Stimulated activated CD4-positive, alpha-beta T cell treated with anti-CD3 and anti-CD28 coated beads, Interleukin-4, amount 100 ng/mL, for 4 hours (primary cell): ENCODE measurements around the gene RAB8B.
"Not testable (repeated sequence)": the region's sequence is repeated elsewhere in the genome, so short reads cannot be mapped to it uniquely, and the experiment has no call there.

Experiments
- DNase-seq, 2 experiments: peaks; one replicate each; pipeline ENCODE4 v3.0.0-alpha.2; 2020

The RAB8B gene

DNA sequence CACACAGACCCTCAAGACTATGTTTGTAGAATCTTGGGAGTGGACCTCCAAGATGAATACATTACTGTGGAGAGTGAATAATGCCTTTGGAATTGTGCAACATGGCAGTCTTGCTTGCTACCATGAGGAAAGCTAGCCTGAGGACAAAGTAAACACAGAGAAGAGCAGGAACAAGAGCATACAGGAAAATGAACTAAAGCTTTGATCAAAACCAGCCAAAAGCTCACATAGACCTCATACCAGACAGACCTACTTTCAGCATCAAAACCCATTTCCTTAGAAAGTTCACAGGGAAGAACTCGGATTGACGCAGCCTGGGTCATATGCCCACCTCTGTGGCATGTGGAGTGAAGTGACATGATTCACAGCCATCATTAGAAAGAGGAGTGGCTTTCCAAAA, 3.3 kb upstream of the RAB8B start:
- no peak for DNase-seq

DNA sequence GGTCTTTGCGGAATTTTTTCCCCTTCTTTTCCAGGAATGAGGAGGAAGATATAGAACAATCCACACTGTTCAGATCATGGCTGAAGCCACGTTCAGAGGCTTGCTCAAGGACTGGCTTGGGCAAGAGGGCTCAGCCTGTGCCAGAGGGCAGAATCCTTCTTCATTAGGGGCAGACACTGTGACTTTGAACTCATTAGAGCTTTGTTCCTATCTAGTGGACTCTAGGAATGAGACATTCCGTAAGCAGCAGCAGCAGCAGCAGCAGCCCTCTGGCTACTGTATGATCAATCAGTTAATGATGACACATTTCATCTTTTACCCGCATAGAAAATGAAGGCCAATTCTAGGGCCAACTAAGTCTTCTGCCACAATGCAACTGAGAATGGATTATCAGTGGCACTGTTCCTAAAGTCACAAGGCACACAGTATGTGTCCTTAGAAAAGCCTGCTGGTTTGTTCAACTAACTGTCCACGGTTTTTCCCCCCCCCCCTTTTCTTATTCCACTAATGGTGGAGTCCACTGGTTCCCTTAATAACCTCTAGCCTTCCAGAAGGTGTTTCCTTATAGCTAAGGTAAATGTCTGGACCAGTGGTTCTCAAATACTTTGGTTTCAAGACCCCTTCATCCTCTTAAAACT, 1.7 kb upstream of the RAB8B start:
- no peak for DNase-seq

GRCh38 chr15:63188247-63188925, 1.0 kb upstream of the RAB8B start:
- DNase-seq = no peak

GRCh38 chr15:63189941-63190768, 749 bp downstream of the RAB8B start:
- no peak for DNase-seq

GRCh38 chr15:63190769-63191649, 1.6 kb downstream of the RAB8B start:
- no peak for DNase-seq

DNA sequence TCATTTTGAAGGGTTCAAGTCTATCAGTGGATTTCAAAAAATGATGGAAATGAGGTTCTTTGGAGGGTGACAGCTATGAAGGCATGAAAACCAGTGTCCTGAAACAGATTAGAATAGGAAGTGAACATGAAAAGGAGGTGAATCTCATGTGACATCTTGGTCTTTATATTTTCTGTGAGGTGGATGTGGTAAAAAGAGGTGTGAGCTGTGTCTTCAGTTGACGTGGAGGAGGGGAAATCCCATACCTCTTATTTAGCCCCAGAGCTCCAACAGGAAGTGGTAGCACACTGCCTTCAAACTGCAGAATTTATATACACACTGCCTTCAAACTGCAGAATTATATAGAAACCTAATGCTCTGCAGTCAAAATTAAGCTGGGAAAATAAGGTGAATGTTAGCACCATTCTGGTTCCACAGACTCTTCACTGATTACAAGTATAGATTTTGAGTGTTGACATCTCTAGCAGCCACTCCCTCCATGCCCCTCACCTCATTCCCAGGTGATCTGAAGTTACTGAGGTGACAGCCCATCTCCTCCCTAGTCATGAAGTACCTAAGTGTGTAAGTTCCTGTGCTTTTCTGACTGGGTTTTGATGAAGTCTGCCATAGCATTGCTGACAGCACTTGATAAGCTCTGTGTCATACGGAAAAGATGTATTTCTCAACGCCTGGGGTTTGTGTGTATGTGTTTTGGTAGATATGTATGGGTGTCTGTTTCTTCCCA, 2.7 kb downstream of the RAB8B start:
- DNase-seq = peak in 1 of 2 experiments; percentile 62

DNA sequence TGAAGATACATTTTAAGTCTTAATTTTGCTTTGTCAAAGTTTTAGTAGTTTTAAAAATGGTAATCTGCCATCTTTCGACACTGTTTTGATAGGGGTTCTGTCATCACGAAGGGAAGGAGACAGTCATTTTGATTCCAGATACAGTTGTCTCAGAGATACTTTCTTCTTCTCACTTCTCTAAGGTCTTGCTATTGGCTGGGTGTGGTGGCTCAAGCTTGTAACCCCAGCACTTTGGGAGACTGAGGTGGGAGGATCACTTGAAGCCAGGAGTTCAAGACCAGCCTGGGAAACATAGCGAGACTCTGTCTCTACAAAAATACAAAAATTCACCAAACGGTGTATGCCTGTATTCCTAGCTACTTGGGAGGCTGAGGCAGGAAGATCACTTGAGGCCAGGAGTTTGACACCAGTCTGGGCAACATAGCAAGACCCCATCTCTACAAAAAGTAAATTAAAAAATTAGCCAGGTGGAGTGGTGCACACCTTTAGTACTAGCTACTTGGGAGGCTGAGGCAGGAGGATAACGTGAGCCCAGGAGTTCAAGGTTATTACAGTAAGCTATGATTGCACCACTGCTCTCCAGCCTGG, 3.3 kb downstream of the RAB8B start:
- DNase-seq = no peak

- DNase-seq = no peak
These were observed 4.9 kb downstream of the RAB8B start for GRCh38 chr15:63194302-63194701.

DNA sequence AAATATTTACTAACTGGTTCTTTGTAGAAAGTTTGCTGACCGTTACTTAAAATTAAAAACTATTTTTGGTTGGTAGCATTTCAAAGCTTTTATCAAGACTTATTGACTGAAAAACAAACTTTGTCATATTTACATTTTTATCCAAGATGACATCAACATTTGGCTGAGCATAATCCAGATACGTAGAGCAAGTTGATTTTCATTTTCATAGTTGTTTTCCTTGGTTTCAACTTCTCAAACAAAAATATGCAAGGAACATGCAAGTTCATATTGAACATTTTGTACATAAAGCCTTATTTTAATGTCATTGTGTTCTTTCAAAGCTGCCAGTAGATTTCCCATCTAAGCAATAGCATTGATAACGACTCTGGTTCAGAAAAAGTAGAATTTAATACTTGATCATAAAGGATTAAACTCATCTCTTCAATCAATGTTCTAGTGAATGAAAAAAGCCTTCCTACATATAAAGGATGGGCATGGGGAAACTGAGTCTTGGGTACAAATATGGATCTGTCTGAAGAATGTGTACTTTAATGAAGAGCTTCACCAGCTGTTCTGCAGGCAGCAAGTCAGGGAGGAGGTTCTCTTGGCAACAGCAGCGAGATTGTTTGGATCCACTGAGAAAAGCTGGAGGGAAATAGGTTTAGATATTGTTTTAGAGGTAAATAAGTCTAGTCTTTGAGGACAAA, 5.6 kb downstream of the RAB8B start:
- no peak for DNase-seq

- DNase-seq = no peak
These were observed 6.2 kb downstream of the RAB8B start for GRCh38 chr15:63195569-63196015.

- no peak for DNase-seq
These were observed 7.4 kb downstream of the RAB8B start for GRCh38 chr15:63196842-63197241.

DNA sequence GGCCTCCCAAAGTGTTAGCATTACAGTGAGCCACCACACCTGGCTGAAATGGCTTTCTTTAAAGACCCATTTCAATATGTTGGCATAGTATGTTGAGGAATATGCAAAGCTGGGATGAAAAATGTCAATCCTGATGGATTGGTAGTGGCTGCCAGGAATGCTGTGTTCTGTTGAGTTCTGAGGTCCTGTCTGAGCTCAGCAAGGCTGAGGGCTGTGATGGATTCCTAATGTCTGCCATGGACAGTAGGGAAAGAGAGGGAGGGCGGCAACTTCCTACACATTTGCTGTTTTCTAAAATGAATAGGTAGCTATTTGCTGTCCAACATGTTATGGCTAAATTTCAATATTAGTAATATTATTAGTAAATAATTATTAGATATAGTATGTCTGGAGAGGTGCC, 8.2 kb downstream of the RAB8B start:
- no peak for DNase-seq

DNA sequence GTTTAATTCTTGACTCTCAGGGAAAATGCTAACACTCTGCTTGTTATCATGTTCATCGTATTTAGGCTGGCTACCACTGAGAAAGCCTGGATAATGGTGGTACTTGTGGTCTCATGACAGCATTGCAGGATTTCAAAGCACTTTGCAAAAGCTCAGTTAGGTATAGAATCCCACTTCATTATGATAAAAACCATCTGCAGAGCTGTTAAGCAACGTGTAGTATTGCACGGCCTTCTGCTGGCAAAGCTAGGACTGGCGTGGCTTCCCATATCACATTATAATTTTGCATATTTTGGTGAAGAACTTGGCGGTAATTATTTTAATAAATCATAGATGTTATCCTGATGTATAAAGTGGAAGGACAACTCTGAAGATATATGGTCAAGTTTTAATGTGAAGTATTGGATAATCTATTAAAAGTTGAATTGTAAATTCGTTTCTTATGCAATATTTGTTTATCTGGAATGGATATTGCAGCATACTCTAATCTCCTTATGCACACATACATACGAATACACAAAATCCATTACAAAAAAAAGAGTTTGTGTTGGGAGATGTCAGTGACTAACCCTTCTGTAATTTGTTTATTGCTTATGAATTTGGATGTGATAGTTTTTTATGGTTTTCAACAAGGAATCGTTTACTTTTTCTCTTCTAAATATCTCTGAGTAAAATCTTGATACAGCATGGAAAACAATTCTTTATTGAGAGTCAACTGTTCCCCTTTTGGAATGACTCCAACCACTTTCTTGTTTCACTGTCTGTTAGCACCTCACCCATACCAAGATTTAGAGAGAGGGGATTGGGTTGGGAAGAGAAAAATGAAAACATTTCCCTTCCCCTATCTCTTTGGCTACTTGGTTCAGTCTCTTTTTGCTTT, 9.2 kb downstream of the RAB8B start:
- no peak for DNase-seq

GRCh38 chr15:63200464-63201249, 11.3 kb downstream of the RAB8B start:
- no peak for DNase-seq

GRCh38 chr15:63202861-63203260, 13.5 kb downstream of the RAB8B start:
- DNase-seq = no peak

DNA sequence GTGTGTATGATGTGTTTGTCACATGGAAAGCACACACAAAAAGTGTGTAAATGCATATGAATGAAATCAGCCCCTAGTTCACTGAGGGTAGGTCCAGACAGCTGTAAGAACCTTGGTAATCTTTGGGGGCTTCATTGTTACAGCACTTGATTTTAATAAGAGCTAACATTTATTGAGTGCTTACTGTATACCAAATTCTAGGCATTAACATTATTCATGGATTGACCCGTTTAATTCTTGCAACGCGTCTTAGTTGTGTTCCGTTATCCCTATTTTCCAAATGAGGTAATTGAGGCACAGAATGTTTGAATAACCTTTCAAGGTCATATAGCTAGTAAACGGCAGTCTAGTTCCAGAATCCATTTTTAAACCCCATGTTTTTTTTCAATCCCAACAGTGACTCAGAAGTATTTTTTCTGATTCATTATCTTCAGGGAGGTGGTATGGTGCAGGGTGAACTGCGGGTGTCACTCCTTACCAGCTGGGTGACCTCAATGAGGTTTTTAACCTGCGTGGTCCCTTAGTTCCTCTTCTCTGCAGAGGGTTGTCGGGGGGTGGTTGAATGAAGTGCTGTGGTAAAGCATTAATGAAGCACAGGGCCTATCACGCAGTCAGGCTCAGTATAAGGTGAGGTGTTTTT, 14.2 kb downstream of the RAB8B start:
- peak in 1 of 2 experiments; percentile 47 for DNase-seq

- DNase-seq = no peak
These were observed 16.7 kb downstream of the RAB8B start for GRCh38 chr15:63206079-63206478.

DNA sequence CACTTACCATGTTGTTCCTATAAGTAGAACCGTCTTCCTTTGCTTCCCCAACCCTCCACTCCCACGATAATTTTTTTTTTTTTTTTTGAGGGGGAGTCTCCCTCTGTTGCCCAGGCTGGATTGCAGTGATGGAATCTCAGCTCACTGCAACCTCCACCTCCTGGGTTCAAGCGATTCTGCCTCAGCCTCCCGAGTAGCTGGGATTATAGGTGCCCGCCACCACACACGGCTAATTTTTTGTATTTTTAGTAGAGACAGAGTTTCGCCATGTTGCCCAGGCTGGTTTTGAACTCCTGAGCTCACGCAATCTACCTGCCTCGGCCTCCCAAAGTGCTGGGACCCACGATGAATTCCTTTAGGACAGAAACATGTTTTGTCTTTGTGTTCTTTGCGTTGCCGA, 19.4 kb downstream of the RAB8B start:
- not testable (repeated sequence) for DNase-seq
